Cardiac fibroblast (primary cell): ENCODE measurements around the gene SLC16A3.

ENCODE experiments used
- DNase-seq, 2 donors: peaks; one replicate each; pipeline versions ENCODE4 v3.0.0 to v3.0.0-alpha.2; 2010; ENCODE audit warnings: low read depth in 2 of 2
- H3K4me3 ChIP-seq, 2 donors: replicated peaks in 1 of 2; 1 replicate in 1 of 2; 2 replicates in 1 of 2; pipeline ENCODE4 v1.5.1; 2011; ENCODE audit warnings: low read depth in 2 of 2, low read length in 2 of 2, mild to moderate bottlenecking in 2 of 2, moderate library complexity in 1 of 2
- CTCF ChIP-seq: IDR thresholded peaks from one replicate; pipeline ENCODE4 v1.5.1; 2011; ENCODE audit warnings: low read depth, mild to moderate bottlenecking, low read length, inconsistent platforms

SLC16A3 gene

DNA sequence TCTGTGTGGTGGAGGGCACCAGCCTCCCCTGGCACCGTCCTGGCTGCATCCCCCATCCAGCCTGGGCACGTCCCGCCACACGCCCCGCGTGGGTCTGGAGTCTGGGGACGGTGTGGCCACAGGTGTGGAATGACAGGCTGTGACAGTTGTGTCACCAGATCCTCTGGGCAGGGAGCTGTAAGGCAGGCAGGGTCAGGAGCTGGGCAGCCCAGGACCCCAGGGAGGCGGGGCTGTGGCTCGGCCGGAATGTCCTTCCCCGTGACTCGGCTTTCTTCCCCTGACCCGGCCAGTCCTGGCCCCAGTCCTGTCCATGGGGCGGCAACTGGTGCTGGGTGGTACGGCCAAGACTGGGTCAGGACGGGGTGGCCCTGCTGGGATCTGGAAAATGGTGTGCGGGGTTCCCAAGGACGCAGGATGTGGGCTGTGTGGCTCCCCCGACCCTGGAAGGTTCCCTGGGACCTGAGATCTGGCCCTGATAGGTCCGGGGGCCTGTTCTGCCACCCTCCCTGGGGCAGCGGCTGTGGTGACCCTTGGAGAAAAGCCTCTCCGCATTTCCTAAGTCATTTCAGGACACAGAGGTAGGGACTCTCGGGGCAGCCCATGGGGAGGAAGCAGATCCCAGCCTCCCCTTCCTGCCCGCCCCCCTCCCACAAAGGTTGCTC, 3.3 kb upstream of the SLC16A3 start:
- H3K4me3 ChIP-seq = no peak overlapping the region
- TF ChIP-seq CTCF = no peak
- DNase-seq = no peak

GRCh38 chr17:82226146-82226808, 2.6 kb upstream of the SLC16A3 start:
- H3K4me3 ChIP-seq = no peak overlapping the region
- DNase-seq = no peak

DNA sequence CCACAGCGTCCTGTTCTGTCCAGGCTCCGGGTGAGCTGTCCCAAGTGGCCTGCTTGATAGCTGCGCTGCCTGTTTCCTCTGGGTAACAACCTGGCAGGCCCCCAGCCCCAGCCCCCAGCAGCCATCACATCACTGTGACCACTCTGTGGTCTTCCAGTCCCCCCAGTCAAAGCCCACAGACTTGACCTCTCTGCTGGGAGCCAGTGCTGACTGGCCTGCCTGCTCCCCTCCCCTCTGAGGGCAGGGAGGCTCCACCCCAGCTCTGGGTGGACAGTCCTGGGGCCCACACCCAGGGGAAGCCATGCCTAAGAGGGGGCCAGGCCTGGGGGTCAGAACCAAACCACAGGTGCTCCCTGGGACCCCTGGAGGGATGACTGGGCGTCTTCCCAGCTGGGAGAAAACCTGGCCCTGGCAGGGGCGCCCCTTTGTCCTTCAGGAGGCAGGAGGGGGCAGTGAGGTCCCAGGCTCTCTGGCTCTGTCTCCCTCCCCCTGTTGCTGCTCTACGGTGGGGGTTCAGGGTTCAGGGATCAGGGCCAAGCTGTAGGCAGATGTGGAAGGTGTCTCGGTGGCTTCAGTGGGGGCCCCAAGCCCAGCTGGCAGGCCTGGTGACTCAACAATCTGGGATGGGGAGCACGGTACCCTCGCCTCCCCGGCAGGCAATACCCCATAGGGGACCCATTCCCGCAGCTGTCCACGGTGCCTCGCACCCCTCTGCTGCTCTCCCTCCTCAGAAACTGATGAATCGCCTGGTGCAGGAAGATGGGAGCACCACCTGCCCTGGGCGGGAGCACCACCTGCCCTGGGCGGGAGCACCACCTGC, 1.8 kb upstream of the SLC16A3 start:
- no peak for DNase-seq
- TF ChIP-seq CTCF = no peak
- no peak overlapping the region for H3K4me3 ChIP-seq

More at GRCh38 chr17:82226146-82226808, 2.6 kb upstream of the SLC16A3 start:
- TF ChIP-seq CTCF = no peak

- H3K4me3 ChIP-seq = peak overlapping the region in 1 of 2 donors; percentile 54
- peak in 1 of 2 donors; percentile 8 for DNase-seq
- TF ChIP-seq CTCF = no peak
Measured at GRCh38 chr17:82227629-82228277, 1.1 kb upstream of the SLC16A3 start.

- peak in 1 of 2 donors; percentile 26 for DNase-seq
- H3K4me3 ChIP-seq = peak overlapping the region; percentile 33 to 54
- TF ChIP-seq CTCF = no peak
Measured at GRCh38 chr17:82228278-82228841, 482 bp upstream of the SLC16A3 start.
